ENCODE results near the gene DESI2. TPM values are rescaled to one million over a fixed set of nuclear protein-coding genes. Genes with fewer than 3 reads are reported as not detected.
A peak's percentile ranks its signal among the peaks of the same experiment; 100 is the strongest.

The DESI2 gene
- 10 to 100 TPM; 18.6 to 30.3 (median 20.1) TPM for total RNA-seq
- polyA plus RNA-seq = 1 to 10 TPM; 5.3 to 9.7 (median 8.4) TPM
- long read RNA-seq, donor 1, full-length matches to known transcripts = 12 of 12 reads
- long read RNA-seq, donor 1, partial matches to known transcripts = 0 of 12 reads
- long read RNA-seq, donor 1, other reads (novel, unspliced or antisense) = 0 of 12 reads
- long read RNA-seq, donor 2, full-length matches to known transcripts = 6 of 6 reads
- long read RNA-seq, donor 2, partial matches to known transcripts = 0 of 6 reads
- long read RNA-seq, donor 2, other reads (novel, unspliced or antisense) = 0 of 6 reads

DNA sequence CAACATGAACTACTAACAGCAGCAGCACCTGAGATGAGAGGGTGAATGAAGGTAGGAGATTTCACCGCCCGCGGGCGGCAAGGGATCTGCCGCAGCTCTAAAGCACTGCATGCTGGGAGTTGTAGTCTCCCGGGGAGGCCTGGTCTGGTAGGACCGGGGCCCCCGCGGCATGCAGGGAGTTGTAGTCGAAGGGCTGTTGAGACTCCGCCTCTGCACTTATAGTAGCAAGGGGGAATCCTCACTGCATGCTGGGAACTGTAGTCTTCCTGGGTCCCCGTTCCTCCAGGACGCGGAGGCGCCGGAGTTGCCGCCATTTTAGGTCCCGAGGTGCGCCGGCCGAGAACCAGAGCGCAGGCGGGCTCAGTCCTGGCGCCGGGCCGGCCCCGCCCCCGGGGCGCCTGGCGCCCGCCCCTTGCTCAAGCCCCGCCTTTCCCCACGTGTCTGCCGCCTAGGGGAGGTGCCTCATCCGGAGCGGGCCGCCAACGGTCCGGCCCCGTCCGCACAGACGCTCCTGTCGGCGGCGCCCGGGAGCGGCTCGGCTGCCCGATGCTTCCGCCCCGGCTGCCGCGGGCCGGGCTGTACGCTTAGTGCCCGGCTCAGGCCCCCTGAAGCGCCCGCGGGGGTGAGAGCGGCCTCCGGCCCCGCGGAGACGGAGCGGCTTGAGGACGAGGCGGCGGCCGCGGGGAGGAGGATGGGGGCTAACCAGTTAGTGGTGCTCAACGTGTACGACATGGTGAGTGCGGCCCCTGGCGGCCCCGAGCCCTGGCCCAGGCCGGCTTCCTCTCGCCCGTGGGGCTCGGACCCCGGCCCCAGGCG, at the start of gene DESI2:
DESI2 (plus strand) TSS at position 504 of the 816 bp plus-strand sequence; CDS start at position 692, 188 bp downstream.
- Histone ChIP-seq H3K27me3 (replicated peaks in 1 of 7) (no peaks in the 10 kb centered on the region), H3K36me3 (peaks cover 0 to 16% (median 2%) of the 10 kb centered on the region in 6 donors), H3K27ac (peak within 1 kb of the TSS; percentile 74 to 98 (median 96)), H3K9me3 (no peaks in the 10 kb centered on the region), H3K4me3 (peak within 1 kb of the TSS; percentile 54 to 87 (median 72)), H3K4me1 (peaks cover 15 to 55% (median 36%) of the 10 kb centered on the region in 6 donors)
- intact Hi-C loops (cut with DNase I; ENCODE audit: low total_unique reads) = loop anchor here (5.0 kb wide), 1 partner anchor 196 kb away; no protein-coding TSS in a partner anchor
- WGBS, 5 donors = 0 to 1% (median 0%) methylated on average over 28 to 81 of the region's 81 CpGs
- TF ChIP-seq POLR2AphosphoS5 (IDR thresholded peaks at IDR 0.05) (peak; percentile 93 to 95 (median 94)), POLR2A (IDR thresholded peaks at IDR 0.05) (peak; percentile 79 to 93 (median 91))
- TF ChIP-seq, protein P1, sequence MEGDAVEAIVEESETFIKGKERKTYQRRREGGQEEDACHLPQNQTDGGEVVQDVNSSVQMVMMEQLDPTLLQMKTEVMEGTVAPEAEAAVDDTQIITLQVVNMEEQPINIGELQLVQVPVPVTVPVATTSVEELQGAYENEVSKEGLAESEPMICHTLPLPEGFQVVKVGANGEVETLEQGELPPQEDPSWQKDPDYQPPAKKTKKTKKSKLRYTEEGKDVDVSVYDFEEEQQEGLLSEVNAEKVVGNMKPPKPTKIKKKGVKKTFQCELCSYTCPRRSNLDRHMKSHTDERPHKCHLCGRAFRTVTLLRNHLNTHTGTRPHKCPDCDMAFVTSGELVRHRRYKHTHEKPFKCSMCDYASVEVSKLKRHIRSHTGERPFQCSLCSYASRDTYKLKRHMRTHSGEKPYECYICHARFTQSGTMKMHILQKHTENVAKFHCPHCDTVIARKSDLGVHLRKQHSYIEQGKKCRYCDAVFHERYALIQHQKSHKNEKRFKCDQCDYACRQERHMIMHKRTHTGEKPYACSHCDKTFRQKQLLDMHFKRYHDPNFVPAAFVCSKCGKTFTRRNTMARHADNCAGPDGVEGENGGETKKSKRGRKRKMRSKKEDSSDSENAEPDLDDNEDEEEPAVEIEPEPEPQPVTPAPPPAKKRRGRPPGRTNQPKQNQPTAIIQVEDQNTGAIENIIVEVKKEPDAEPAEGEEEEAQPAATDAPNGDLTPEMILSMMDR (IDR thresholded peaks at IDR 0.05 in 8 of 11, conservative IDR thresholded peaks at IDR 0.05 in 3 of 11) = peak in 10 of 11 experiments; percentile 20 to 77 (median 54)
- DNase-seq = peak; percentile 100

DNA sequence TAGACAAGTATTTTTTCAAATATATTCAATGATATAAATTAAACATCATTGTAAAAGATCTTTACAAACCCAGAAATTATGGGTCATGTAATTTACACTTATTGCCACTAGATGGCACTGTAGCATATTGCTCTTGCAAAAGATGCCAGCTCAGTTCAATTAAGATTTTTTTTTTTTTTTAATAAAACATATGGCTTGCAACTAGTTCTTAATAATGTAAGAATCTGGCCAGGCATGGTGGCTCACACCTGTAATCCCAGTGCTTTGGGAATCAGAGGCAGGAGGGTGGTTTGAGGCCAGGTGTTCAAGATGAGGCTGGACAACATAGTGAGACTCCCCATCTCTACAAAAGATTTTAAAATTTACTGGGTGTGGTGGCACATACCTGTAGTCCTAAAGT, 49.4 kb upstream of the DESI2 start:
- TF ChIP-seq POLR2A (IDR thresholded peaks at IDR 0.05) (no peak), POLR2AphosphoS5 (IDR thresholded peaks at IDR 0.05) (no peak)
- TF ChIP-seq, protein P1 (IDR thresholded peaks at IDR 0.05 in 8 of 11, conservative IDR thresholded peaks at IDR 0.05 in 3 of 11) = peak; percentile 68 to 87 (median 81)
- Histone ChIP-seq H3K9me3 (no peaks in the 10 kb centered on the region), H3K27me3 (replicated peaks in 1 of 7) (peaks cover 0 to 14% (median 0%) of the 10 kb centered on the region in 7 donors), H3K27ac (no peak overlapping the region), H3K4me3 (no peak overlapping the region), H3K4me1 (no peaks in the 10 kb centered on the region), H3K36me3 (no peaks in the 10 kb centered on the region)
- intact Hi-C loops (cut with DNase I; ENCODE audit: low total_unique reads) = loop anchor here (2.0 to 5.0 kb wide), 2 partner anchors 193 to 439 kb away; no protein-coding TSS in a partner anchor
- DNase-seq = no peak

DNA sequence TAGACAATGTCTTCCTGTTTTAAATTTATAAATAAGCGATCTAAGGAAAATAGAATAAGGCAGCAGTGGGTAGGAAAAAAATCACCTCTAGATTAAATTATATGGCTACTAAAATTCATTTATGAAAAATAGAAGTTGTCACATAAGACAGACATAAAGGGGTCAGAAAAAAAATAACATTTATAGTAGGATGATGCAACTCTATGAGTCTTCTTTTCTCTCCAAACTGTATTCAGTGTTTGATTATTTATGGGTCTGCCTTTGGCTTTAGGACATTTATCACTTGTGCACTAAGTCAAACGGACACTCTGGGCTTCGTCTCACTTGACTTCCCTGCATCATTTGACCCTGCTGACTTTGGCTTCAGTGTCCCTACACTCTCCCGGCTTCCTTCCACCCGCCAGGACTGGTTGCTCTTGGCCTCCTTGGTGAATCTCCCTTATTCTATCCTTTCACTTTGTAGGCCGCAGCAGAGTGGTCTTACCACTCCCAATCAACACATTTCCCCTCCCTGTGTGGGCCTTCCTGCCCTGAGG, 47.0 kb upstream of the DESI2 start:
- no peak for TF ChIP-seq POLR2AphosphoS5 (IDR thresholded peaks at IDR 0.05)
- no peak for TF ChIP-seq POLR2A (IDR thresholded peaks at IDR 0.05)
- TF ChIP-seq, protein P1 (IDR thresholded peaks at IDR 0.05 in 8 of 11, conservative IDR thresholded peaks at IDR 0.05 in 3 of 11) = no peak
- no peaks in the 10 kb centered on the region for H3K9me3 ChIP-seq
- DNase-seq = no peak
- H3K4me1 ChIP-seq = no peaks in the 10 kb centered on the region
- WGBS, 5 donors = 85 to 91% (median 86%) methylated on average over 6 of the region's 6 CpGs
- intact Hi-C loops (cut with DNase I; ENCODE audit: low total_unique reads) = no loop called here
- H3K27ac ChIP-seq = no peak overlapping the region
- H3K36me3 ChIP-seq = no peaks in the 10 kb centered on the region
- no peak overlapping the region for H3K4me3 ChIP-seq
- peaks cover 0 to 14% (median 0%) of the 10 kb centered on the region in 7 donors for H3K27me3 ChIP-seq (replicated peaks in 1 of 7)

Measured in spleen (tissue), 13 donors.